Memory B cell (primary cell): Measurements from ENCODE around the gene AMH.
A peak's percentile ranks its signal among the peaks of the same experiment; 100 is the strongest.

Experiments used
- ATAC-seq: fragments of 150-1000 bp; cut with Tn5 transposase; 2 replicates; pipeline ENCODE4 v1.10.0; 2021; ENCODE audit warnings: low read depth, mild to moderate bottlenecking, moderate library complexity
- DNase-seq, 2 donors: peaks; one replicate each; pipeline ENCODE4 v3.0.0; 2022; ENCODE audit warnings: low spot score in 2 of 2
- H3K27ac Mint-ChIP-seq: one replicate; pipeline ENCODE4 v1.8.0; 2022; ENCODE audit warnings: mild to moderate bottlenecking, moderate library complexity, mixed read lengths
- H3K27me3 Mint-ChIP-seq: one replicate; pipeline ENCODE4 v1.8.0; 2022; ENCODE audit warnings: mixed read lengths
- H3K36me3 Mint-ChIP-seq: one replicate; pipeline ENCODE4 v1.8.0; 2022; ENCODE audit warnings: mild to moderate bottlenecking, mixed read lengths
- H3K4me1 Mint-ChIP-seq: one replicate; pipeline ENCODE4 v1.8.0; 2022; ENCODE audit warnings: mixed read lengths
- H3K4me3 Mint-ChIP-seq: one replicate; pipeline ENCODE4 v1.8.0; 2022; ENCODE audit warnings: mild to moderate bottlenecking, moderate library complexity, mixed read lengths
- H3K9me3 Mint-ChIP-seq: one replicate; pipeline ENCODE4 v1.8.0; 2022; ENCODE audit warnings: mixed read lengths

Gene AMH

GRCh38 chr19:2226840-2227360 lies 22.2 kb upstream of the AMH start:
- ATAC-seq = no peak
- Mint-ChIP-seq H3K4me1 (peaks cover 32% of the 10 kb centered on the region), H3K27me3 (no peaks in the 10 kb centered on the region), H3K4me3 (peak overlapping the region; percentile 43), H3K27ac (peak overlapping the region; percentile 88), H3K36me3 (peaks cover 13% of the 10 kb centered on the region), H3K9me3 (no peaks in the 10 kb centered on the region)
- DNase-seq = no peak

- ATAC-seq (peak; percentile 68), DNase-seq (peak; percentile 65 to 78)
- Mint-ChIP-seq H3K27me3 (no peaks in the 10 kb centered on the region), H3K4me3 (peak overlapping the region; percentile 83), H3K27ac (peak overlapping the region; percentile 88), H3K9me3 (no peaks in the 10 kb centered on the region), H3K36me3 (peaks cover 13% of the 10 kb centered on the region), H3K4me1 (peaks cover 33% of the 10 kb centered on the region)
These were observed 21.5 kb upstream of the AMH start for GRCh38 chr19:2227415-2228156.

- peaks cover 13% of the 10 kb centered on the region for H3K36me3 Mint-ChIP-seq
- peak overlapping the region; percentile 83 for H3K4me3 Mint-ChIP-seq
- no peak for DNase-seq
- no peaks in the 10 kb centered on the region for H3K27me3 Mint-ChIP-seq
- H3K4me1 Mint-ChIP-seq = peaks cover 34% of the 10 kb centered on the region
- H3K27ac Mint-ChIP-seq = peak overlapping the region; percentile 88
- no peak for ATAC-seq
- H3K9me3 Mint-ChIP-seq = no peaks in the 10 kb centered on the region
These were observed 20.7 kb upstream of the AMH start for GRCh38 chr19:2228157-2229030.

DNA sequence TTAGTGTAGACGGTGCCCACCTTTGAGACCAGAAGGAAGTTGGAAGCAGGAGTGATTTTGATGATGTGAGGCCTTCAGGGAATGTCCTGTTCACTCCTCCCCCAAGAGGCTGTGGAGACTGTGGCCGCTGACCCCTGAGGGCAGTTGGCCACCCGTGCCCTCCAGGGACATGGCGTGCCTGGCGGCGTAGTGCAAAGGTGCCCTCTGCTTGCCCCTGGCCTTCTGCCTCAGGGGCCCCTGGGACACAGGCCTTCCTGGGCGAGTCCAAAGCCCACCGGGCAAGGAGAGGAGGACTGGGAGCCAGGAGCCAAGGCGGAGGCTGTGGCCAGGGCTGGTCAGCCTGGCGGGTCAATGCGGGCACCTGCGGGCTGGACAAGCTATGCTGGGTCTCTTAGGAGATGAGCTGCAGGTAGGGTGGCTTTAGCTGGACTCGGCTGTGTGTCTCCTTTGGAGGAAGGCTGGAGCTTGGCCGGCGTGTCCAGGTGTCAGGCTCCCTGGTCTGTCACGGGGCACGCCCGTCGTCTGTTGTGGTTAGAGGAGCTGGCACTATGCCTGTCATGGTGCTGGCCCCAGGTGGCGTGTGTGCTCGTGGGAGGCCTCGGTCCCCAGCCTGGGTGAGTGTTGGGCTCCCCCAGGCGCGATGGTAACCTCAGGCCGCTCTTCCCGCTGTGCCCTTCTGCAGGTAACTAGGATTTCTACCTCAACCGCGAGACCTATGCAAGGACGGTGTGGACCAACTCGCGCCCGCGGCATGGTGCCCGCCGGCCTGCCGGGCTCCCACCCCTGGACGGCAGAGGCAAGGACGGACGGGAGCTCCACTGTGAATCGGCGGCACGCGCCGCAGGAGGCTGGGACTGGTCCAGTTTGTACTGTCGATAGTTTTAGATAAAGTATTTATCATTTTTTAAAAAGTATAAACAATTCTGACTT lies 19.8 kb upstream of the AMH start:
- ATAC-seq (no peak), DNase-seq (no peak)
- peaks cover 31% of the 10 kb centered on the region for H3K4me1 Mint-ChIP-seq
- no peaks in the 10 kb centered on the region for H3K27me3 Mint-ChIP-seq
- H3K9me3 Mint-ChIP-seq = no peaks in the 10 kb centered on the region
- peaks cover 13% of the 10 kb centered on the region for H3K36me3 Mint-ChIP-seq
- H3K27ac Mint-ChIP-seq = no peak overlapping the region
- H3K4me3 Mint-ChIP-seq = no peak overlapping the region

GRCh38 chr19:2230033-2230531 lies 19.0 kb upstream of the AMH start:
- Mint-ChIP-seq H3K36me3 (peaks cover 13% of the 10 kb centered on the region), H3K27me3 (no peaks in the 10 kb centered on the region), H3K4me1 (peaks cover 31% of the 10 kb centered on the region), H3K27ac (no peak overlapping the region), H3K9me3 (no peaks in the 10 kb centered on the region), H3K4me3 (no peak overlapping the region)
- DNase-seq (no peak), ATAC-seq (no peak)

- ATAC-seq = no peak
- no peak for DNase-seq
- no peak overlapping the region for H3K27ac Mint-ChIP-seq
- H3K27me3 Mint-ChIP-seq = no peaks in the 10 kb centered on the region
- H3K4me1 Mint-ChIP-seq = peaks cover 32% of the 10 kb centered on the region
- peaks cover 9% of the 10 kb centered on the region for H3K36me3 Mint-ChIP-seq
- no peaks in the 10 kb centered on the region for H3K9me3 Mint-ChIP-seq
- H3K4me3 Mint-ChIP-seq = no peak overlapping the region
These were observed 18.2 kb upstream of the AMH start for GRCh38 chr19:2230807-2231533.

- H3K27me3 Mint-ChIP-seq = no peaks in the 10 kb centered on the region
- peaks cover 11% of the 10 kb centered on the region for H3K36me3 Mint-ChIP-seq
- no peak overlapping the region for H3K27ac Mint-ChIP-seq
- no peak overlapping the region for H3K4me3 Mint-ChIP-seq
- H3K4me1 Mint-ChIP-seq = peaks cover 37% of the 10 kb centered on the region
- no peak for DNase-seq
- ATAC-seq = no peak
- no peaks in the 10 kb centered on the region for H3K9me3 Mint-ChIP-seq
These were observed 17.4 kb upstream of the AMH start for GRCh38 chr19:2231621-2232221.

DNA sequence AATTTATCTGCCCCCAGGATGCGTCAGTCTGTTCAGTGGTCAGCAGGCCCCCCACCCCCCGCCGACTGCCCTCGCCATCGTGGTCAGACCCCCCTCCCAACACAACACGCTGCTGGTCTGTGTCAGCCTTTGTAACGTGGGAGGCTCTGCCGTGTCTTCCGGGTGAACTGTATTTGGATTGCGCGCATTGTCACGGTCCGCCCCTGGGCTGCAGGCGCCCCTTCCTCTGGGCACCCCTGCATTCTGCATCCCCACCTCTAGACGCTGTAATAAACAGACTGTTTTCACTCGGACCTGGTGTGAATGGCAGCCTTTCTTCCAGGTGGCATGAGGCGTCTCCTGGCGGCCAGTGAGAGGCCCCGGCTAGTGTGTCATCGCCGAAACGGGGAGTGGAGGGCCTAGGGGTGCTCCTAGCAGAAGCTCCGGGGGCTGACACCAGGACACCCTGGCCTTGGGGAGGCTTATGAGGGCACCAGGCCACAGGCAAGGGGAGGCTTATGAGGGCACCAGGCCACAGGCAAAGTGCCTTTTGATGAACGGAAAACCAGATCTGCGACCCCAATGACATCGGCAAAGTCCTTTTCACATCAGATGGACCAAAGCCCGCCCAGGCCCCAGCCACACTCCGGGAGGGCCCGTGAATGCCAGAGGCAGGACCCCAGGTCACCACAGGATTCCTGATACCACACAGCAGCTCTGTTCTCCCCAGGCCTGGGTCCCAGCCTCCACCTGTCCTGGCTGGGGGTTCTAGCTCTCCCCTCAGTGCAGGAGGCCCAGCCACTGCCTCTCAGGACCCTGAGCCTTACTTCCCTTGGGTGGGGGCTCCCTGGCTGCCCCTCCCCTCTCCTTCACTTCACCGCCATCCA lies 16.6 kb upstream of the AMH start:
- H3K27me3 Mint-ChIP-seq = no peaks in the 10 kb centered on the region
- H3K4me3 Mint-ChIP-seq = no peak overlapping the region
- ATAC-seq (no peak), DNase-seq (no peak)
- H3K9me3 Mint-ChIP-seq = no peaks in the 10 kb centered on the region
- H3K27ac Mint-ChIP-seq = no peak overlapping the region
- peaks cover 9% of the 10 kb centered on the region for H3K36me3 Mint-ChIP-seq
- peaks cover 36% of the 10 kb centered on the region for H3K4me1 Mint-ChIP-seq

DNA sequence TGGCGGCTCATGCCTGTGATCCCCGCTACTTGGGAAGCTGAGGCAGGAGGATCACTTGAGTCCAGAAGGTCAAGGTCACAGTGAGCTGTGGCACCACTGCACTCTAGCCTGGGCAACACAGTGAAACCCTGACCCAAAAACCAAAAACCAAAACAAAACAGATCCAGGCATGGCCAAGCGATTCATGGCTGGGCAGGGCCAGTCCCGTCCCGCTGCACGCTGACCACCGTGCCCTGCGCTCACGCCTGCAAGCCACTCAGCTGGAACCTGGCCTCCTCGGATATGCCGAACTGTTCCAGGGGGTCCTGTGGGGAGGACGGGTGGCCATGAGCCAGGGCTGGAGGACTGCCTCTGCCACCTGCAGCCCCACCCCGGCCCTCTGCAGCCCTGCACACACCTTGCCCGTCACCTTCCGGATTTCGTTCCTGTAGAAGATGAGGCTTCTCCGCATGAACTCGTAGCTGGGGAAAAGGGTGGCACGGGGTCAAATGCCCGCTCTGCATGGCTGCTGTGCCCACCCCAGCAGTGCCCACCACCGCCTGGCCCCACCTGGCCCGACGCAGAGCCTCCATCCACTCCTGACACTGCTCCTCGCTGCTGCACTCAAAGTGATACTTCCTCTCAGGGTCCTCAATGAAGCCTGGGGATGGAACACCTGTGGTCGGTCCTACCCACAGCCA lies 15.4 kb upstream of the AMH start:
- Mint-ChIP-seq H3K27me3 (no peaks in the 10 kb centered on the region), H3K4me1 (peaks cover 42% of the 10 kb centered on the region), H3K27ac (peak overlapping the region; percentile 36), H3K36me3 (peaks cover 13% of the 10 kb centered on the region), H3K9me3 (no peaks in the 10 kb centered on the region), H3K4me3 (peak overlapping the region; percentile 96)
- no peak for ATAC-seq
- DNase-seq = no peak

- ATAC-seq (no peak), DNase-seq (no peak)
- peak overlapping the region; percentile 94 for H3K27ac Mint-ChIP-seq
- peaks cover 3% of the 10 kb centered on the region for H3K9me3 Mint-ChIP-seq
- no peaks in the 10 kb centered on the region for H3K27me3 Mint-ChIP-seq
- H3K36me3 Mint-ChIP-seq = peaks cover 17% of the 10 kb centered on the region
- peak overlapping the region; percentile 96 for H3K4me3 Mint-ChIP-seq
- H3K4me1 Mint-ChIP-seq = peaks cover 44% of the 10 kb centered on the region
These were observed 14.1 kb upstream of the AMH start for GRCh38 chr19:2234996-2235380.

DNA sequence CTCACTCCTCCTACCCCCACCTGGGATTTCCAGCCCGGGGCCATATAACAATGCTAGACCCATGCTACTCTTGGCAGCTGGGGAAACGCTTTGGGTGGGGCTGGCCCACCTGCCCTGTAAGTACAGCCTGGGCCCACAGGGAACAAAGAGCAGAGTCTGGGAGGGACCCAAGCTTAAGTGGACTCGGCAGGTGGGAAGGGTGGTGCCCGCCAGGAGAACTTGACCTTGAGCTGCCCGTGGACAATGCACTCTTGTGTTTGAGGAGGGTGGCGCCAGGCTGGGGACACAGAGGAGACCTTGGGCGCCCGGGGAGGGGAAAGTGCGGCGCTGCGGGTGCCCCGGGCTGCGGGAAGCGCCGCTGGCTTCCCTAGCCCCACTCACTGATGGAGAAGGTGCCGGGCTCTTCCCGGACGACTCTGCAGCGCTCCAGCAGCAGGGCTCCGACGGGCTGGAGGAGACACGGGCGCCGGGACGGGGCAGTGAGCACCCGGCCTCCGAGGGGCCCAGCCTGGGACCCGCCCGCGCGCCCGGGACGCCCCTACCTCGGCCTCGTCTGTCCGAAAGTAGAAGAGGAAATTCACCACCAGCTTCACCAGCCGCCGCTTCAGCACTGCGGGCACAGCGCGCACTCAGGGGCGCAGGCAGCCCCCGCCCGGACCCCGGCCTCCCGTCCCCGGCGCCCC lies 13.6 kb upstream of the AMH start:
- no peaks in the 10 kb centered on the region for H3K27me3 Mint-ChIP-seq
- peaks cover 18% of the 10 kb centered on the region for H3K36me3 Mint-ChIP-seq
- ATAC-seq (peak; percentile 4), DNase-seq (peak in 1 of 2 donors; percentile 43)
- peak overlapping the region; percentile 96 for H3K4me3 Mint-ChIP-seq
- H3K4me1 Mint-ChIP-seq = peaks cover 49% of the 10 kb centered on the region
- H3K27ac Mint-ChIP-seq = peak overlapping the region; percentile 97
- peaks cover 3% of the 10 kb centered on the region for H3K9me3 Mint-ChIP-seq
